OCI-LY3 (cell line): ENCODE measurements around the gene ADARB2.

Experiments
- H2AFZ ChIP-seq: fragments of 200-600, 300-600 bp; shearing (Covaris generic); 2 replicates; pipeline ENCODE4 v1.6.0; 2014; ENCODE audit warnings: antibody characterized with exemption, low read depth, low read length
- H3K27ac ChIP-seq: fragments of 200-600, 300-600 bp; sonication (generic); 2 replicates; pipeline ENCODE4 v1.5.1; 2014; ENCODE audit warnings: mild to moderate bottlenecking, low read length, moderate library complexity, mixed read lengths
- H3K27me3 ChIP-seq: fragments of 200-600, 300-600 bp; sonication (generic); 2 replicates; pipeline ENCODE4 v1.6.1; 2014; ENCODE audit warnings: low read depth, low read length, mixed read lengths
- H3K36me3 ChIP-seq: fragments of 200-600, 300-600 bp; sonication (generic); replicated peaks from 2 replicates; pipeline ENCODE3; 2014; ENCODE audit warnings: low read depth, low read length, mixed read lengths
- H3K4me1 ChIP-seq: fragments of 300-600, 200-600 bp; sonication (generic); 2 replicates; pipeline ENCODE4 v1.6.1; 2014; ENCODE audit warnings: low read length, mixed read lengths
- H3K4me2 ChIP-seq: fragments of 200-600, 300-600 bp; sonication (generic); 2 replicates; pipeline ENCODE4 v1.6.1; 2014; ENCODE audit warnings: low read length, mixed read lengths
- H3K4me3 ChIP-seq: fragments of 300-600, 200-600 bp; sonication (generic); 2 replicates; pipeline ENCODE4 v1.5.1; 2014; ENCODE audit warnings: antibody characterized with exemption, mild to moderate bottlenecking, low read length, moderate library complexity
- H3K79me2 ChIP-seq: fragments of 300-600, 200-600 bp; shearing (Covaris generic); 2 replicates; pipeline ENCODE4 v1.6.1; 2014; ENCODE audit warnings: mild to moderate bottlenecking, low read length, mixed read lengths
- H3K9ac ChIP-seq: fragments of 300-600, 200-600 bp; shearing (Covaris generic); 2 replicates; pipeline ENCODE4 v1.6.0; 2014; ENCODE audit warnings: mild to moderate bottlenecking, low read length, moderate library complexity
- H3K9me3 ChIP-seq: fragments of 200-600, 300-600 bp; shearing (Covaris generic); 2 replicates; pipeline ENCODE4 v1.6.1; 2014; ENCODE audit warnings: low read length, mixed read lengths; ENCODE audit not compliant: insufficient read depth
- H4K20me1 ChIP-seq: fragments of 200-600, 300-600 bp; sonication (generic); 2 replicates; pipeline ENCODE4 v1.6.1; 2016; ENCODE audit warnings: low read length, mixed read lengths; ENCODE audit not compliant: insufficient read depth
- EZH2phosphoT487 ChIP-seq: fragments of 200-600 bp; shearing (Covaris generic); IDR thresholded peaks from 2 replicates; pipeline ENCODE4 v1.6.1; 2018; ENCODE audit warnings: antibody characterized with exemption, mixed run types, low read depth
- TF ChIP-seq, protein P1 (sequence below): fragments of 200-600, 300-600 bp; sonication (generic); IDR thresholded peaks from 2 replicates; pipeline ENCODE4 v1.5.1; 2014; ENCODE audit warnings: antibody characterized with exemption, low read length, low read depth

Gene ADARB2

GRCh38 chr10:1666147-1666546 lies 71.2 kb downstream of the ADARB2 start:
- H3K4me1 ChIP-seq: no peaks in the 10 kb centered on the region
- H3K9me3 ChIP-seq: no peaks in the 10 kb centered on the region
- no peak overlapping the region for H2AFZ ChIP-seq
- H3K4me2 ChIP-seq: no peak overlapping the region
- no peak overlapping the region for H3K27ac ChIP-seq
- H3K36me3 ChIP-seq: no peaks in the 10 kb centered on the region
- no peaks in the 10 kb centered on the region for H3K27me3 ChIP-seq
- no peaks in the 10 kb centered on the region for H3K79me2 ChIP-seq
- no peak overlapping the region for H3K4me3 ChIP-seq
- no peak overlapping the region for H3K9ac ChIP-seq
- TF ChIP-seq, protein P1, sequence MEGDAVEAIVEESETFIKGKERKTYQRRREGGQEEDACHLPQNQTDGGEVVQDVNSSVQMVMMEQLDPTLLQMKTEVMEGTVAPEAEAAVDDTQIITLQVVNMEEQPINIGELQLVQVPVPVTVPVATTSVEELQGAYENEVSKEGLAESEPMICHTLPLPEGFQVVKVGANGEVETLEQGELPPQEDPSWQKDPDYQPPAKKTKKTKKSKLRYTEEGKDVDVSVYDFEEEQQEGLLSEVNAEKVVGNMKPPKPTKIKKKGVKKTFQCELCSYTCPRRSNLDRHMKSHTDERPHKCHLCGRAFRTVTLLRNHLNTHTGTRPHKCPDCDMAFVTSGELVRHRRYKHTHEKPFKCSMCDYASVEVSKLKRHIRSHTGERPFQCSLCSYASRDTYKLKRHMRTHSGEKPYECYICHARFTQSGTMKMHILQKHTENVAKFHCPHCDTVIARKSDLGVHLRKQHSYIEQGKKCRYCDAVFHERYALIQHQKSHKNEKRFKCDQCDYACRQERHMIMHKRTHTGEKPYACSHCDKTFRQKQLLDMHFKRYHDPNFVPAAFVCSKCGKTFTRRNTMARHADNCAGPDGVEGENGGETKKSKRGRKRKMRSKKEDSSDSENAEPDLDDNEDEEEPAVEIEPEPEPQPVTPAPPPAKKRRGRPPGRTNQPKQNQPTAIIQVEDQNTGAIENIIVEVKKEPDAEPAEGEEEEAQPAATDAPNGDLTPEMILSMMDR: no peak
- no peak for TF ChIP-seq EZH2phosphoT487
- H4K20me1 ChIP-seq: no peaks in the 10 kb centered on the region

DNA sequence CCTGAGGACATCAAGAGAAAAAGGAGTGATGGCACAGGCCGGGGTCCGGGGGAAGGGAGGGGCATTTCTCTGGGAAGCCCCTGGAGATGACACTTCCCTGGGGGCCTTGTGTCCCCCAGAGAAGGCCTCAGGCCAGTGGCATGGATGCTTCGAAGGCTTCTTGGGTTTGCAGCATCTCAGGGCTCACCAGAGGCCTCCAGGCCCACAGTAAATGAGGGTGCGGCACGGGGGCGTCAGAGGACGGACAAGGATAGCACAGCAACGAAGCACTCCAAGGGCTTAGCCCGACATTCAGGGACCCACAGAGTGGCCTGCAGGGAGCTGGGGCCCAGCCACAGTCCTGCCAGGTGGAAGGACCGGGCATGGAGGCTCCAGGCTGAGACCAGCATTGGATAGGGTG lies 71.6 kb downstream of the ADARB2 start:
- Histone ChIP-seq H3K4me3 (no peak overlapping the region), H3K9ac (no peak overlapping the region), H3K27me3 (no peaks in the 10 kb centered on the region), H3K9me3 (no peaks in the 10 kb centered on the region), H3K4me1 (no peaks in the 10 kb centered on the region), H2AFZ (no peak overlapping the region), H4K20me1 (no peaks in the 10 kb centered on the region), H3K4me2 (no peak overlapping the region), H3K27ac (no peak overlapping the region), H3K79me2 (no peaks in the 10 kb centered on the region), H3K36me3 (no peaks in the 10 kb centered on the region)
- TF ChIP-seq EZH2phosphoT487: no peak
- TF ChIP-seq, protein P1: no peak

DNA sequence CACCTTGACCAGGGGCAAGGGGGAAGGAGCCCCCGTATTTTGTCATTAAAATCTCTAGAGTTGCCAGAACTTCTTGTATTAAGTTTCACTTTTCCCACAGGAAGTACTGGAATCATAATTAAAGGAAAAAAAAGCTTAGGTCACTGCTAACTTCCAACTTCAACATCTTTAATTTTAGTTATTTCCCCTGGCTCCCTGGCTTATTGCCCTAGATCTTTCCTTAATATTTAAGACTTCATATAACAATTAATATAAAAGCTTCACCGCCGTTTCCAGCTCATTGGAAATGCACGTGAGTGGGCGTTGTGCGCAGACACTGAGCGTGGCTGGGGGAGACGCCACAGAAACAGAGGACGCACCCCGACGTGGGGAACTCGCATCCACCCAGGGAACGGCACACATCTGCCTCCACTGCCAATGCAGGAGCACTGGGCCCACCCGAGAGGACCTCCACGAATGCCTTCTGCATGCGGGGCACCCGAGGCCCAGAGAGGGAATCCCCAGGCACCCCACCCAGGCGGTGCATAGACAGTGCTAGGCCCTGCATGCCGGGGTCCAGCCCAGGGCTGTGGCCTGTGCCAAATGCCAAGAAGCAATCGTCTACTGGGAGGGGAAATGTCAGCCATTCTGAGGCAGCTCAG lies 72.2 kb downstream of the ADARB2 start:
- H3K27ac ChIP-seq: no peak overlapping the region

GRCh38 chr10:1664333-1664964 lies 72.9 kb downstream of the ADARB2 start:
- Histone ChIP-seq H3K27ac (no peak overlapping the region), H3K9ac (no peak overlapping the region), H4K20me1 (no peaks in the 10 kb centered on the region), H3K4me1 (no peaks in the 10 kb centered on the region), H3K27me3 (no peaks in the 10 kb centered on the region), H3K4me2 (no peak overlapping the region), H3K4me3 (no peak overlapping the region), H3K79me2 (no peaks in the 10 kb centered on the region), H3K36me3 (no peaks in the 10 kb centered on the region), H3K9me3 (no peaks in the 10 kb centered on the region), H2AFZ (no peak overlapping the region)
- TF ChIP-seq EZH2phosphoT487: no peak
- TF ChIP-seq, protein P1: no peak

More for the DNA sequence above, 72.2 kb downstream of the ADARB2 start:
- H4K20me1 ChIP-seq: no peaks in the 10 kb centered on the region
- no peaks in the 10 kb centered on the region for H3K79me2 ChIP-seq
- no peaks in the 10 kb centered on the region for H3K9me3 ChIP-seq
- H3K4me1 ChIP-seq: no peaks in the 10 kb centered on the region
- H3K27me3 ChIP-seq: no peaks in the 10 kb centered on the region
- no peak overlapping the region for H3K4me2 ChIP-seq
- no peak overlapping the region for H3K4me3 ChIP-seq
- TF ChIP-seq, protein P1: no peak
- TF ChIP-seq EZH2phosphoT487: no peak
- H2AFZ ChIP-seq: no peak overlapping the region
- no peak overlapping the region for H3K9ac ChIP-seq
- no peaks in the 10 kb centered on the region for H3K36me3 ChIP-seq
